ENCODE data around the gene OOSP3. TPM values are rescaled to one million over a fixed set of nuclear protein-coding genes. Genes with fewer than 3 reads are reported as not detected.

The OOSP3 gene
- polyA plus RNA-seq, 1 donor from 2014 or later: not detected

GRCh38 chr11:59875856-59876519 lies 2.6 kb upstream of the OOSP3 start:
- no peaks in the 10 kb centered on the region for H3K27me3 ChIP-seq (ENCODE audit: insufficient read depth, low read depth, low read length)
- H3K4me3 ChIP-seq (ENCODE audit: low read length): no peak overlapping the region
- H3K27ac ChIP-seq (ENCODE audit: low read length): no peak overlapping the region
- H3F3A ChIP-seq (ENCODE audit: insufficient read depth, low read length, poor library complexity, severe bottlenecking): no peaks in the 10 kb centered on the region
- H4K20me1 ChIP-seq (ENCODE audit: insufficient read depth): no peaks in the 10 kb centered on the region
- H3K9me3 ChIP-seq (ENCODE audit: low read length): no peaks in the 10 kb centered on the region
- H3K36me3 ChIP-seq (ENCODE audit: insufficient read depth, low read length): no peaks in the 10 kb centered on the region
- no peak overlapping the region for H2AFZ ChIP-seq (ENCODE audit: low read depth, low read length)
- H3K9me2 ChIP-seq (ENCODE audit: insufficient read depth, low read length): no peaks in the 10 kb centered on the region
- H3K9ac ChIP-seq (ENCODE audit: low read length): no peak overlapping the region
- no peaks in the 10 kb centered on the region for H3K79me2 ChIP-seq (replicated peaks; ENCODE audit: insufficient read depth, low read length)
- no peak for TF ChIP-seq CTCF (IDR thresholded peaks at IDR 0.05; ENCODE audit: poor library complexity, severe bottlenecking)
- TF ChIP-seq RAD21 (conservative IDR thresholded peaks at IDR 0.05): no peak
- TF ChIP-seq SMC3 (conservative IDR thresholded peaks at IDR 0.05; ENCODE audit: poor library complexity): no peak
- TF ChIP-seq EZH2 (IDR thresholded peaks at IDR 0.05; ENCODE audit: borderline replicate concordance, insufficient read depth, low read length, poor library complexity, severe bottlenecking): no peak
- no peak for TF ChIP-seq POLR2AphosphoS5 (IDR thresholded peaks at IDR 0.05)
- TF ChIP-seq TAF1 (IDR thresholded peaks at IDR 0.05; ENCODE audit: low read depth): no peak
- no peak for TF ChIP-seq REST (IDR thresholded peaks at IDR 0.05; ENCODE audit: borderline replicate concordance)
- no peak overlapping the region for H3K4me2 ChIP-seq (ENCODE audit: low read length)

GRCh38 chr11:59877325-59877724 lies 1.3 kb upstream of the OOSP3 start:
- Histone ChIP-seq H3K36me3 (ENCODE audit: insufficient read depth, low read length) (no peaks in the 10 kb centered on the region), H3K9me3 (ENCODE audit: low read length) (no peaks in the 10 kb centered on the region), H3K9me2 (ENCODE audit: insufficient read depth, low read length) (no peaks in the 10 kb centered on the region), H3F3A (ENCODE audit: insufficient read depth, low read length, poor library complexity, severe bottlenecking) (no peaks in the 10 kb centered on the region), H3K4me3 (ENCODE audit: low read length) (no peak overlapping the region), H3K9ac (ENCODE audit: low read length) (no peak overlapping the region), H3K79me2 (replicated peaks; ENCODE audit: insufficient read depth, low read length) (no peaks in the 10 kb centered on the region), H2AFZ (ENCODE audit: low read depth, low read length) (no peak overlapping the region), H3K4me2 (ENCODE audit: low read length) (no peak overlapping the region), H3K27me3 (ENCODE audit: insufficient read depth, low read depth, low read length) (no peaks in the 10 kb centered on the region), H4K20me1 (ENCODE audit: insufficient read depth) (no peaks in the 10 kb centered on the region), H3K27ac (ENCODE audit: low read length) (no peak overlapping the region)
- TF ChIP-seq EZH2 (IDR thresholded peaks at IDR 0.05; ENCODE audit: borderline replicate concordance, insufficient read depth, low read length, poor library complexity, severe bottlenecking): no peak
- no peak for TF ChIP-seq CTCF (IDR thresholded peaks at IDR 0.05; ENCODE audit: poor library complexity, severe bottlenecking)
- TF ChIP-seq REST (IDR thresholded peaks at IDR 0.05; ENCODE audit: borderline replicate concordance): no peak
- no peak for TF ChIP-seq EP300 (conservative IDR thresholded peaks at IDR 0.05; ENCODE audit: poor library complexity, severe bottlenecking)
- no peak for TF ChIP-seq TAF1 (IDR thresholded peaks at IDR 0.05; ENCODE audit: low read depth)
- TF ChIP-seq RAD21 (conservative IDR thresholded peaks at IDR 0.05): no peak
- no peak for TF ChIP-seq MXI1 (conservative IDR thresholded peaks at IDR 0.05; ENCODE audit: poor library complexity, severe bottlenecking)
- no peak for TF ChIP-seq SMC3 (conservative IDR thresholded peaks at IDR 0.05; ENCODE audit: poor library complexity)
- no peak for TF ChIP-seq POLR2AphosphoS5 (IDR thresholded peaks at IDR 0.05)
